H1 (cell line): ENCODE results near the gene RPS6KL1. TPM values are rescaled to one million over a fixed set of nuclear protein-coding genes. Genes with fewer than 3 reads are reported as not detected.

ENCODE experiments used
- CTCF ChIA-PET: fragments of 300-600 bp; sonication (Branson Sonifier 250); formaldehyde crosslinking; loops from one replicate; lab custom pipeline; 2021; ENCODE audit not compliant: partially characterized antibody; lab: Charles Lee
- POLR2A ChIA-PET: fragments of 300-600 bp; sonication (Branson Sonifier 250); formaldehyde crosslinking; loops from one replicate; lab custom pipeline; 2021; ENCODE audit warnings: inconsistent platforms; ENCODE audit not compliant: partially characterized antibody; lab: Charles Lee
- DNase-seq, 2 experiments: peaks; one replicate each; pipeline versions ENCODE4 v3.0.0 to v3.0.0-alpha.2; 2010 to 2022; ENCODE audit warnings: low spot score in 2 of 2, low read depth in 1 of 2, mixed read lengths in 1 of 2
- FAIRE-seq: peaks from 2 replicates; lab custom pipeline; 2011; peaks lifted over from hg19 to GRCh38; lab: Jason Lieb, UNC
- H2AFZ ChIP-seq: 2 replicates; pipeline ENCODE4 v1.8.1; 2012; ENCODE audit warnings: low read length, inconsistent platforms
- H2AK5ac ChIP-seq: 2 replicates; pipeline ENCODE4 v1.6.1; 2013; ENCODE audit warnings: low read depth, low read length
- H2BK120ac ChIP-seq: replicated peaks from 2 replicates; pipeline ENCODE3; 2013; ENCODE audit warnings: low read depth, low read length, inconsistent platforms
- H2BK12ac ChIP-seq: 2 replicates; pipeline ENCODE4 v1.6.1; 2013; ENCODE audit warnings: low read depth, low read length
- H2BK15ac ChIP-seq: 2 replicates; pipeline ENCODE4 v1.6.1; 2013; ENCODE audit warnings: low read length
- H2BK20ac ChIP-seq: 2 replicates; pipeline ENCODE4 v1.6.1; 2013; ENCODE audit warnings: low read length
- H2BK5ac ChIP-seq: 2 replicates; pipeline ENCODE4 v1.6.1; 2013; ENCODE audit warnings: low read depth, low read length
- H3K14ac ChIP-seq: 2 replicates; pipeline ENCODE4 v1.6.1; 2013; ENCODE audit warnings: inconsistent platforms; ENCODE audit not compliant: insufficient read length
- H3K18ac ChIP-seq: 2 replicates; pipeline ENCODE4 v1.6.1; 2013; ENCODE audit warnings: low read length; ENCODE audit errors: extremely low read depth
- H3K23ac ChIP-seq: 2 replicates; pipeline ENCODE4 v1.6.1; 2013; ENCODE audit warnings: inconsistent platforms; ENCODE audit not compliant: insufficient read length
- H3K23me2 ChIP-seq: 2 replicates; pipeline ENCODE4 v1.6.1; 2013; ENCODE audit warnings: low read depth, low read length
- H3K27ac ChIP-seq: 2 replicates; pipeline ENCODE4 v1.6.1; 2011; ENCODE audit warnings: low read depth, low read length, inconsistent platforms
- H3K27me3 ChIP-seq, 4 experiments: replicated peaks in 1 of 4; 1 replicate in 1 of 4; 2 replicates in 3 of 4; pipeline versions ENCODE4 v1.6.1 to v1.8.1; 2011 to 2013; ENCODE audit warnings: low read length in 3 of 4, mild to moderate bottlenecking in 3 of 4, inconsistent platforms in 2 of 4, mixed read lengths in 2 of 4, moderate library complexity in 1 of 4; ENCODE audit not compliant: control insufficient read depth in 3 of 4, insufficient read depth in 3 of 4; ENCODE audit errors: extremely low read depth in 1 of 4
- H3K36me3 ChIP-seq, 4 experiments: 2 replicates each; pipeline versions ENCODE4 v1.6.1 to v1.8.1; 2011 to 2013; ENCODE audit warnings: mild to moderate bottlenecking in 4 of 4, low read length in 3 of 4, moderate library complexity in 2 of 4, control low read depth in 1 of 4, inconsistent platforms in 1 of 4; ENCODE audit not compliant: insufficient read depth in 4 of 4, control insufficient read depth in 2 of 4
- H3K4ac ChIP-seq: replicated peaks from 2 replicates; pipeline ENCODE3; 2013; ENCODE audit warnings: low read length, low read depth, mixed read lengths, inconsistent platforms; ENCODE audit not compliant: insufficient read length
- H3K4me1 ChIP-seq, 4 experiments: replicated peaks in 1 of 4; 1 replicate in 1 of 4; 2 replicates in 3 of 4; pipeline versions ENCODE4 v1.6.1 to v1.8.1; 2011 to 2013; ENCODE audit warnings: low read length in 3 of 4, inconsistent platforms in 2 of 4, mixed read lengths in 1 of 4; ENCODE audit not compliant: insufficient read depth in 4 of 4, control insufficient read depth in 3 of 4
- H3K4me2 ChIP-seq, 2 experiments: 2 replicates each; pipeline versions ENCODE4 v1.6.1 to v1.8.1; 2011 to 2013; ENCODE audit warnings: low read depth in 2 of 2, low read length in 2 of 2, control low read depth in 1 of 2, inconsistent platforms in 1 of 2, mild to moderate bottlenecking in 1 of 2; ENCODE audit not compliant: insufficient read depth in 1 of 2
- H3K4me3 ChIP-seq, 4 experiments: fragments of 200-600, 300-600 bp in 1 of 4; sonication (generic), shearing (Covaris generic), sonication (Bioruptor Twin) in 1 of 4; 2 replicates each; pipeline versions ENCODE4 v1.5.1 to v1.8.1; 2011 to 2016; ENCODE audit warnings: low read length in 4 of 4, low read depth in 3 of 4, control low read depth in 2 of 4, inconsistent platforms in 2 of 4, mild to moderate bottlenecking in 2 of 4, mixed read lengths in 1 of 4, moderate library complexity in 1 of 4; ENCODE audit not compliant: insufficient read depth in 2 of 4; ENCODE audit errors: extremely low read depth in 1 of 4
- H3K56ac ChIP-seq: replicated peaks from 2 replicates; pipeline ENCODE3; 2013; ENCODE audit warnings: low read depth, mild to moderate bottlenecking, mixed read lengths, low read length, inconsistent platforms; ENCODE audit not compliant: insufficient read length
- H3K79me1 ChIP-seq: 2 replicates; pipeline ENCODE4 v1.6.1; 2013; ENCODE audit warnings: low read depth, low read length, control low read depth
- H3K79me2 ChIP-seq, 2 experiments: 2 replicates each; pipeline versions ENCODE4 v1.6.1 to v1.8.1; 2012 to 2013; ENCODE audit warnings: low read length in 2 of 2, mild to moderate bottlenecking in 2 of 2, inconsistent platforms in 1 of 2; ENCODE audit not compliant: insufficient read depth in 2 of 2, control insufficient read depth in 1 of 2
- H3K9ac ChIP-seq, 4 experiments: replicated peaks in 1 of 4; 1 replicate in 1 of 4; 2 replicates in 3 of 4; pipeline versions ENCODE4 v1.6.1 to v1.8.1; 2011 to 2013; ENCODE audit warnings: low read depth in 3 of 4, low read length in 3 of 4, control low read depth in 2 of 4, mild to moderate bottlenecking in 2 of 4, moderate library complexity in 2 of 4, inconsistent platforms in 1 of 4; ENCODE audit errors: extremely low read depth in 1 of 4
- H3K9me3 ChIP-seq, 2 experiments: 2 replicates each; pipeline versions ENCODE4 v1.6.1 to v1.8.1; 2012 to 2013; ENCODE audit warnings: mild to moderate bottlenecking in 2 of 2, moderate library complexity in 2 of 2, control low read depth in 1 of 2, inconsistent platforms in 1 of 2, low read depth in 1 of 2, low read length in 1 of 2, mixed read lengths in 1 of 2; ENCODE audit not compliant: insufficient read depth in 2 of 2
- H4K20me1 ChIP-seq, 2 experiments: replicated peaks in 1 of 2; 2 replicates each; pipeline versions ENCODE3 to v1.8.1; 2011 to 2013; ENCODE audit warnings: inconsistent platforms in 2 of 2, low read length in 2 of 2, mild to moderate bottlenecking in 1 of 2; ENCODE audit not compliant: insufficient read depth in 2 of 2, control insufficient read depth in 1 of 2
- H4K5ac ChIP-seq: 2 replicates; pipeline ENCODE4 v1.6.1; 2013; ENCODE audit warnings: low read length, low read depth, mixed read lengths, inconsistent platforms; ENCODE audit not compliant: insufficient read length
- H4K8ac ChIP-seq: 2 replicates; pipeline ENCODE4 v1.8.0; 2013; ENCODE audit warnings: mild to moderate bottlenecking, moderate library complexity, low read length, inconsistent platforms; ENCODE audit not compliant: insufficient read depth; ENCODE audit errors: extremely low read depth
- H4K91ac ChIP-seq: replicated peaks from 2 replicates; pipeline ENCODE3; 2013; ENCODE audit warnings: low read length, mixed read lengths, inconsistent platforms; ENCODE audit not compliant: insufficient read length
- CEBPB ChIP-seq: IDR thresholded peaks from 2 replicates; pipeline ENCODE4 v1.6.1; 2012; ENCODE audit warnings: low read depth, low read length
- CTCF ChIP-seq, 3 experiments: IDR thresholded peaks; 1 replicate in 2 of 3; 2 replicates in 1 of 3; pipeline versions ENCODE4 v1.5.1 to v1.6.1; 2011; ENCODE audit warnings: low read length in 3 of 3, mild to moderate bottlenecking in 3 of 3, inconsistent platforms in 2 of 3, low read depth in 1 of 3, moderate library complexity in 1 of 3; ENCODE audit not compliant: insufficient read depth in 1 of 3; ENCODE audit errors: control extremely low read depth in 1 of 3
- EP300 ChIP-seq, 2 experiments: IDR thresholded peaks; 1 replicate in 1 of 2; 2 replicates in 1 of 2; pipeline ENCODE4 v1.6.1; 2011 to 2012; ENCODE audit warnings: low read depth in 2 of 2, low read length in 2 of 2, mild to moderate bottlenecking in 2 of 2, borderline replicate concordance in 1 of 2, inconsistent platforms in 1 of 2, moderate library complexity in 1 of 2
- GABPA ChIP-seq: IDR thresholded peaks from 2 replicates; pipeline ENCODE4 v1.6.1; 2011; ENCODE audit warnings: mild to moderate bottlenecking, low read length, moderate library complexity, borderline replicate concordance; ENCODE audit not compliant: insufficient read depth
- GTF2F1 ChIP-seq: IDR thresholded peaks from 2 replicates; pipeline ENCODE4 v1.6.1; 2012; ENCODE audit warnings: low read depth, low read length, improper control_type of control experiment, borderline replicate concordance
- JUND ChIP-seq: IDR thresholded peaks from 2 replicates; pipeline ENCODE4 v1.6.1; 2011; ENCODE audit warnings: mild to moderate bottlenecking, improper control_type of control experiment, low read length
- KDM5A ChIP-seq: fragments of 200-600 bp; IDR thresholded peaks from 2 replicates; pipeline ENCODE4 v1.7.1; 2012; ENCODE audit warnings: mild to moderate bottlenecking, low read length, inconsistent platforms, mixed read lengths
- NANOG ChIP-seq: IDR thresholded peaks from 2 replicates; pipeline ENCODE4 v1.6.1; 2011; ENCODE audit warnings: low read length, low read depth, mild to moderate bottlenecking, inconsistent platforms; ENCODE audit not compliant: insufficient read depth, poor library complexity, severe bottlenecking
- RAD21 ChIP-seq, 2 experiments: IDR thresholded peaks in 1 of 2; conservative IDR thresholded peaks in 1 of 2; 2 replicates each; pipeline ENCODE4 v1.6.1; 2011; ENCODE audit warnings: low read depth in 2 of 2, low read length in 2 of 2, improper control_type of control experiment in 1 of 2, inconsistent platforms in 1 of 2, mild to moderate bottlenecking in 1 of 2, moderate library complexity in 1 of 2
- SP1 ChIP-seq: IDR thresholded peaks from 2 replicates; pipeline ENCODE4 v1.6.1; 2011; ENCODE audit warnings: low read depth, low read length
- SP2 ChIP-seq: IDR thresholded peaks from 2 replicates; pipeline ENCODE4 v1.6.1; 2012; ENCODE audit warnings: mild to moderate bottlenecking, low read length, inconsistent platforms
- WGBS, 2 experiments: shearing (Covaris generic) in 1 of 2; methylation state at CpG; one replicate each; pipeline versions ENCODE4 v1.1.6 to v1.1.7; 2013 to 2015; ENCODE audit warnings: low lambda C conversion rate in 2 of 2, mixed read lengths in 2 of 2, inconsistent platforms in 1 of 2, low coverage in 1 of 2, missing lambda C conversion rate in 1 of 2; ENCODE audit not compliant: insufficient replicate concordance in 2 of 2, insufficient coverage in 1 of 2, insufficient read length in 1 of 2; ENCODE audit errors: extremely low coverage in 1 of 2, missing lambda C conversion rate in 1 of 2; 5-methylcytosine and 5-hydroxymethylcytosine counted together
- polyA plus RNA-seq, 7 experiments: library from polyadenylated mRNA; depleted of rRNA in 3 of 7; stranded (reverse) in 5 of 7; unstranded in 2 of 7; fragments of >200 nt in 5 of 7; fragments of 200-250 nt in 2 of 7; gene quantifications; 1 replicate in 5 of 7; 2 replicates in 1 of 7; 4 replicates in 1 of 7; pipeline versions ENCODE4 v1.2.1 to v1.2.3, GENCODE V29; 2011 to 2013; ENCODE audit warnings: missing spikeins in 2 of 7, mixed read lengths in 2 of 7
- total RNA-seq: library from RNA; stranded (reverse); fragmentation: NEBNext Ultra II Directional; extraction: Animal tissue kit (Norgen Biotek cat#: 25700); gene quantifications from 2 replicates; pipeline ENCODE4 v1.2.1, GENCODE V29; 2021

The RPS6KL1 gene
- total and polyA plus RNA-seq, 2 of the 8 experiments (the other 6 are each of a cell fraction or from before 2014, with no cell fraction given), result 9.8 to 13.8 TPM

- no peak for DNase-seq
- CTCF ChIA-PET, result interaction anchor here (0.7 to 17.5 kb wide), 6 partner anchors 10 to 1329 kb away, joined by 3 to 364 read pairs (median 4); partner anchors contain the start of gene LTBP2
- TF ChIP-seq SP1 (no peak), EP300 (IDR thresholded peaks at IDR 0.05; ENCODE audit: borderline replicate concordance in 1 of 2, low read depth in 2 of 2, low read length in 2 of 2) (no peak), SP2 (no peak), GTF2F1 (no peak), NANOG (no peak), CEBPB (no peak), KDM5A (no peak), RAD21 (IDR thresholded peaks at IDR 0.05 in 1 of 2, conservative IDR thresholded peaks at IDR 0.05 in 1 of 2; ENCODE audit: low read depth in 2 of 2, low read length in 2 of 2) (no peak), JUND (no peak), CTCF (IDR thresholded peaks at IDR 0.05; ENCODE audit: control extremely low read depth in 1 of 3, insufficient read depth in 1 of 3, low read depth in 1 of 3, low read length in 3 of 3) (no peak), GABPA (no peak)
Measured at GRCh38 chr14:74875204-74875603, 47.9 kb downstream of the RPS6KL1 start.

More at GRCh38 chr14:74875204-74875603, 47.9 kb downstream of the RPS6KL1 start:
- Histone ChIP-seq H4K91ac (no peak overlapping the region), H3K9me3 (no peaks in the 10 kb centered on the region), H3K27ac (no peak overlapping the region), H3K18ac (no peak overlapping the region), H3K4ac (no peak overlapping the region), H2BK15ac (no peak overlapping the region), H3K79me2 (no peaks in the 10 kb centered on the region), H4K8ac (no peak overlapping the region), H2AK5ac (no peak overlapping the region), H3K36me3 (no peaks in the 10 kb centered on the region), H2BK12ac (no peak overlapping the region), H3K23ac (no peak overlapping the region), H3K9ac (no peak overlapping the region), H4K20me1 (no peaks in the 10 kb centered on the region), H2BK20ac (no peak overlapping the region), H2BK5ac (no peak overlapping the region), H3K4me3 (no peak overlapping the region), H3K23me2 (no peaks in the 10 kb centered on the region), H4K5ac (no peak overlapping the region), H2AFZ (no peak overlapping the region), H3K4me1 (peaks cover 0 to 5% (median 3%) of the 10 kb centered on the region in 4 experiments; a peak in 3 of 7 replicates), H3K56ac (no peak overlapping the region), H3K14ac (no peak overlapping the region), H3K4me2 (no peak overlapping the region), H3K27me3 (no peaks in the 10 kb centered on the region), H3K79me1 (no peaks in the 10 kb centered on the region), H2BK120ac (no peak overlapping the region)
- POLR2A ChIA-PET, result interaction anchor here (0.6 to 3.1 kb wide), 5 partner anchors 10 to 31 kb away, joined by 3 to 14 read pairs (median 4); no protein-coding TSS in a partner anchor
- WGBS, 2 experiments, result 87% methylated on average over 5 of the region's 5 CpGs; no CpG with 5 or more reads in 1 of the 2 experiments
- FAIRE-seq, result no peak
